PC-3 (cell line): ENCODE data around the gene NOSTRIN. TPM values are rescaled to one million over a fixed set of nuclear protein-coding genes. Genes with fewer than 3 reads are reported as not detected.

ENCODE experiments used
- ATAC-seq: fragments of 200-7000 bp; cut with Tn5 transposase; 2 replicates; pipeline ENCODE4 v1.9.1; 2020; ENCODE audit warnings: mild to moderate bottlenecking, moderate library complexity
- BruUV-seq: library from RNA; stranded (reverse); fragments of 400-500 nt; replicated peaks from 2 replicates; lab custom pipeline; 2021; lab: Mats Ljungman, UMichigan
- CTCF ChIA-PET: fragments of 300-600 bp; sonication (Branson Sonifier 250); formaldehyde crosslinking; loops from one replicate; lab custom pipeline; 2022; ENCODE audit warnings: antibody characterized with exemption; lab: Charles Lee
- POLR2A ChIA-PET: fragments of 300-600 bp; sonication (Branson Sonifier 250); formaldehyde crosslinking; loops from one replicate; lab custom pipeline; 2022; ENCODE audit warnings: antibody characterized with exemption; ENCODE audit not compliant: unreplicated experiment; lab: Charles Lee
- DNase-seq: peaks from one replicate; pipeline ENCODE4 v3.0.0-alpha.2; 2015
- H2AFZ ChIP-seq: fragments of 300-600 bp; sonication (generic); 2 replicates; pipeline ENCODE4 v1.6.0; 2016; ENCODE audit warnings: antibody characterized with exemption, low read length
- H3F3A ChIP-seq: fragments of 300-600 bp; sonication (generic); one replicate; pipeline ENCODE4 v1.6.0; 2017; ENCODE audit warnings: antibody characterized with exemption, low read length, control low read depth, mild to moderate bottlenecking; ENCODE audit not compliant: unreplicated experiment
- H3K27ac ChIP-seq: fragments of 300-600 bp; sonication (generic); 2 replicates; pipeline ENCODE4 v1.5.1; 2016; ENCODE audit warnings: mild to moderate bottlenecking, low read length
- H3K27me3 ChIP-seq: fragments of 300-600 bp; sonication (generic); 2 replicates; pipeline ENCODE4 v1.6.1; 2016; ENCODE audit warnings: low read length, mixed read lengths
- H3K36me3 ChIP-seq: fragments of 300-600 bp; sonication (generic); 2 replicates; pipeline ENCODE4 v1.6.1; 2016; ENCODE audit warnings: low read depth, mixed run types, low read length, mixed read lengths
- H3K4me1 ChIP-seq: fragments of 300-600 bp; sonication (generic); 2 replicates; pipeline ENCODE4 v1.5.1; 2016; ENCODE audit warnings: low read length; ENCODE audit not compliant: insufficient read depth
- H3K4me2 ChIP-seq: fragments of 300-600 bp; sonication (generic); 2 replicates; pipeline ENCODE4 v1.6.0; 2016; ENCODE audit warnings: low read length
- H3K4me3 ChIP-seq: fragments of 300-600 bp; sonication (generic); 2 replicates; pipeline ENCODE4 v1.5.1; 2016; ENCODE audit warnings: mild to moderate bottlenecking, low read length, mixed read lengths
- H3K79me2 ChIP-seq: fragments of 300-600 bp; sonication (generic); 2 replicates; pipeline ENCODE4 v1.6.1; 2017; ENCODE audit warnings: low read length, mixed read lengths
- H3K9ac ChIP-seq: fragments of 300-600 bp; sonication (generic); 2 replicates; pipeline ENCODE4 v1.6.0; 2016; ENCODE audit warnings: mild to moderate bottlenecking, low read length
- H3K9me2 ChIP-seq: fragments of 300-600 bp; sonication (generic); replicated peaks from 2 replicates; pipeline ENCODE4 v1.6.1; 2016; ENCODE audit warnings: mixed run types, low read length, mixed read lengths
- H3K9me3 ChIP-seq: fragments of 300-600 bp; sonication (generic); 2 replicates; pipeline ENCODE4 v1.6.1; 2016; ENCODE audit warnings: low read length, mixed read lengths
- H4K20me1 ChIP-seq: fragments of 300-600 bp; sonication (generic); 2 replicates; pipeline ENCODE4 v1.6.1; 2016; ENCODE audit warnings: low read length, mixed read lengths
- CTCF ChIP-seq: fragments of 300-600 bp; sonication (generic); conservative IDR thresholded peaks from 2 replicates; pipeline ENCODE4 v1.5.1; 2017; ENCODE audit warnings: antibody characterized with exemption, low read depth, mild to moderate bottlenecking, low read length
- EZH2 ChIP-seq: fragments of 300-600 bp; sonication (generic); IDR thresholded peaks from one replicate; pipeline ENCODE4 v1.6.1; 2017; ENCODE audit warnings: antibody characterized with exemption, mild to moderate bottlenecking, low read length; ENCODE audit not compliant: unreplicated experiment
- EZH2phosphoT487 ChIP-seq: fragments of 300-600 bp; sonication (generic); IDR thresholded peaks from 2 replicates; pipeline ENCODE4 v1.6.1; 2018; ENCODE audit warnings: mild to moderate bottlenecking, antibody characterized with exemption, low read length, borderline replicate concordance
- intact Hi-C: fragments of 100-400 bp; cut with micrococcal nuclease; formaldehyde crosslinking; loops from 2 replicates; pipeline ENCODE4 v1.9.0; 2023
- total RNA-seq: library from RNA; depleted of rRNA; stranded (reverse); fragments of >200 nt; gene quantifications from 2 replicates; pipeline ENCODE4 v1.2.3, GENCODE V29; 2014

Gene NOSTRIN
- total RNA-seq, 1 experiment from 2014 or later, result 1.1 TPM

- H3K9me3 ChIP-seq, result no peaks in the 10 kb centered on the region
- ATAC-seq, result no peak
- intact Hi-C loops, result no loop called here
- no peaks in the 10 kb centered on the region for H3K9me2 ChIP-seq
- no peak overlapping the region for H3K27ac ChIP-seq
- H3K9ac ChIP-seq, result no peak overlapping the region
- BruUV-seq, result no TSS peak
- H3F3A ChIP-seq, result no peaks in the 10 kb centered on the region
- ChIA-PET POLR2A (no interaction called here), CTCF (no interaction called here)
- no peak overlapping the region for H3K4me3 ChIP-seq
- H3K79me2 ChIP-seq, result no peaks in the 10 kb centered on the region
- no peak overlapping the region for H2AFZ ChIP-seq
- no peak overlapping the region for H3K4me2 ChIP-seq
- DNase-seq, result no peak
- peaks cover 5% of the 10 kb centered on the region for H3K4me1 ChIP-seq
- no peaks in the 10 kb centered on the region for H3K27me3 ChIP-seq
- TF ChIP-seq CTCF, result no peak
- TF ChIP-seq EZH2phosphoT487, result no peak
- no peak for TF ChIP-seq EZH2
- no peaks in the 10 kb centered on the region for H4K20me1 ChIP-seq
- H3K36me3 ChIP-seq, result no peaks in the 10 kb centered on the region
Observed at GRCh38 chr2:168781191-168781817, 21.1 kb upstream of the NOSTRIN start.

- Histone ChIP-seq H3K27ac (no peak overlapping the region), H3K4me3 (no peak overlapping the region), H4K20me1 (no peaks in the 10 kb centered on the region), H3K4me1 (peaks cover 5% of the 10 kb centered on the region), H3K9me2 (no peaks in the 10 kb centered on the region), H3K4me2 (no peak overlapping the region), H3F3A (no peaks in the 10 kb centered on the region), H3K36me3 (no peaks in the 10 kb centered on the region), H3K9ac (no peak overlapping the region), H3K9me3 (no peaks in the 10 kb centered on the region), H2AFZ (no peak overlapping the region), H3K27me3 (no peaks in the 10 kb centered on the region), H3K79me2 (no peaks in the 10 kb centered on the region)
- ChIA-PET CTCF (no interaction called here), POLR2A (no interaction called here)
- ATAC-seq, result no peak
- no TSS peak for BruUV-seq
- no peak for DNase-seq
- intact Hi-C loops, result no loop called here
- TF ChIP-seq CTCF, result no peak
- no peak for TF ChIP-seq EZH2phosphoT487
Observed at GRCh38 chr2:168782271-168782670, 20.2 kb upstream of the NOSTRIN start.

GRCh38 chr2:168784993-168785392 is 17.4 kb upstream of the NOSTRIN start:
- Histone ChIP-seq H3K9ac (no peak overlapping the region), H4K20me1 (no peaks in the 10 kb centered on the region), H3K79me2 (no peaks in the 10 kb centered on the region), H3K9me3 (no peaks in the 10 kb centered on the region), H3F3A (no peaks in the 10 kb centered on the region), H3K4me2 (0 out of 2 replicates have a peak overlapping the region, but pooled peaks have one; percentile 13), H3K9me2 (no peaks in the 10 kb centered on the region), H3K27ac (no peak overlapping the region), H3K4me1 (peaks cover 5% of the 10 kb centered on the region), H2AFZ (no peak overlapping the region), H3K4me3 (no peak overlapping the region), H3K36me3 (no peaks in the 10 kb centered on the region), H3K27me3 (no peaks in the 10 kb centered on the region)
- ATAC-seq, result peak; percentile 79
- intact Hi-C loops, result no loop called here
- POLR2A ChIA-PET, result no interaction called here
- no peak for TF ChIP-seq EZH2
- TF ChIP-seq CTCF, result no peak
- TF ChIP-seq EZH2phosphoT487, result no peak
- BruUV-seq, result no TSS peak
- peak; percentile 59 for DNase-seq
- CTCF ChIA-PET, result no interaction called here
